Left renal cortex interstitium (tissue), 4 donors: ENCODE measurements around the gene MRPL44. TPM values are rescaled to one million over a fixed set of nuclear protein-coding genes. Genes with fewer than 3 reads are reported as not detected.
A peak's percentile ranks its signal among the peaks of the same experiment; 100 is the strongest.

Experiments
- DNase-seq, 4 donors: peaks; one replicate each; pipeline ENCODE4 v3.0.0-alpha.2; 2013; ENCODE audit warnings: low read depth in 4 of 4, low spot score in 2 of 4, missing footprints in 1 of 4
- polyA plus RNA-seq, 4 donors: library from polyadenylated mRNA; unstranded; fragments of 120-200 nt; gene quantifications; one replicate each; pipeline ENCODE4 v1.2.1, GENCODE V29; 2013; ENCODE audit not compliant: insufficient read length in 4 of 4

MRPL44 gene
- polyA plus RNA-seq: 10 to 100 TPM; 33.8 to 39.3 (median 35.4) TPM

GRCh38 chr2:223957092-223957851, at the start of gene MRPL44:
Gene MRPL44 (plus strand): TSS chr2:223957463. CDS start chr2:223957473, 10 bp downstream.
- DNase-seq: peak; percentile 91 to 95 (median 93)

DNA sequence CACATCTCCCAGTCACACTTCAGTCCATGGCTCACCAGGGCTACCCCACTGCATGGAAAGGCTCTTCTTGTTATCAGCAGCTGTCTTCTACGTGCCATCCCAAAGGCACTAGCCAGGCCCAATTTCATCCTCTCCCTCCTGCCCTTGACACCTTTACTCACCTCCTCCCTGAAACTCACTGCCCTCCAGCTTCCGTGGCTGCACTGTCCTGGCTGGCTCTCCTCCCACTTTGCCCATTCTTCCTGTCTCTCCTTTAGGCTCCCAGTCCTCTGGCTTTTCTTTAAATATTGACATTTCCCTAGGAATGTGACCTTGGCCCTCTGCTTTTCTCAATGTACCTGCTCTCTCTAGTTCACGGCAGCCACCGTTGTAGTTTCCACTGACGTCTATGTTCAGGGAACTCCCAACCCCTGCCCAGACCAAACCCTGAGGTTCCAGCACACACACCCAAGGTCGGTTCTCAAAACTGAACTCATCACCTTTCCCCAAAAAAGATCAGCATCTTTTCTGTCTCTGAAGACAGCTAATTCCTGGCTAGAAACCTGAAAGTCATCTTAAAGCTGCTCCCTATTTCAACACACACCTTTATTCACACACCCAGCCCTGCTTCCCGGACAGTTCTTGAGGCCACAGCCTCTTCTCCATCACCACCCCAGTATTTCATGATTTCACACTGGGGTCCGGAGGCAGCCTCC, 48.8 kb upstream of the MRPL44 start:
- no peak for DNase-seq

DNA sequence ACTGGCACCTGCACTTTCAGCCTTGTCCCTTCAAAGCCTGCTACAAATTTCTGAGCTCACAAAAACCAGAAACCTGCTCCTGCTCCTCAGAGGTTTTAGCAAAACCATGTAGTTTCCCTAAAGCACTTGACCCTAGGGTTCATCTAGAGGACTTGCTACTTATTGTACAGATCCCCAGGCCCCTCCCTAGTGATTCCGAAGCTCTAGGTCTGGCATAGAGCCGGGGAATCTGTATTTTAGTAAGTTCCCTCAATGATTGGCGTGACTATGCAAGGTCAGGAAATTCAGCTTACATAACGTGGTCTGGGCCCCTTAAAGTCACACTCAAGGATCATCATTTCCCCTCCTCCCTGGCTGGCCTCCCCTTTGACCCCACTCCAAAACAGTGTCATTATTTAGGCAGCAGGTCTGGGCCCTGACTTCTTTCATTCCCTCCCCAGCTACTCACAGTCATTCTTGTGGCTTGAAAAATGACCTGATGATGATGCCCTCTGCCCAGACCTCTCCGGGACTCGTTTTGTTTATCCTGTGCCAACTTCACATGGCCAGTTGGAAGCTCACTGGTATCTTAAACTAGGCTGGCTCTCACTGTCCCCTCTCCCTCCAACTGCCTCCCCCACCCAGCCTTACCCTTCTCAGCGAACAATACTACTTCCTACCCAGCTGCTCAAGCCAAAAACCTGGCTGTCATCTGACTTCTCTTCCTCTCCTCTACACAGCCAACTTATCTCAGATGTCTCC, 48.1 kb upstream of the MRPL44 start:
- DNase-seq: no peak

DNA sequence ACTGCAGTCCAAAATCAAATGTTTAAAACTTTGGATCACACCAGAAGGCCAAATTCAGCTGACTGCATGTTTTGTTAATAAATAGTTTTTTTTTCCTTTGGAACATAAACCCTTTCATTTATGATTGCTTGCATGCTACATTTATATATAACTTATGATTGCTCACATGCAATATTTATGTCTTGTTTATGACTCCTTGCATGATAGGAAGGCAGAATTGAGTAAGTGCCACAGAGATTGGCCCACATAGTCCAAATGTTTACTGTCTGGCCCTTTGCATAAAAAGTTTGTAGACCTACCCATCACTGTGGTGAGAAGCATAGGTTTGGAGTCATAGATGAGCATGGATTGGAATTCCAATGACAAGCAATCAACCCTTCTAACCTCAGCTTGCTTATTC, 42.9 kb upstream of the MRPL44 start:
- no peak for DNase-seq

GRCh38 chr2:223915071-223915470, 42.2 kb upstream of the MRPL44 start:
- DNase-seq: no peak

DNA sequence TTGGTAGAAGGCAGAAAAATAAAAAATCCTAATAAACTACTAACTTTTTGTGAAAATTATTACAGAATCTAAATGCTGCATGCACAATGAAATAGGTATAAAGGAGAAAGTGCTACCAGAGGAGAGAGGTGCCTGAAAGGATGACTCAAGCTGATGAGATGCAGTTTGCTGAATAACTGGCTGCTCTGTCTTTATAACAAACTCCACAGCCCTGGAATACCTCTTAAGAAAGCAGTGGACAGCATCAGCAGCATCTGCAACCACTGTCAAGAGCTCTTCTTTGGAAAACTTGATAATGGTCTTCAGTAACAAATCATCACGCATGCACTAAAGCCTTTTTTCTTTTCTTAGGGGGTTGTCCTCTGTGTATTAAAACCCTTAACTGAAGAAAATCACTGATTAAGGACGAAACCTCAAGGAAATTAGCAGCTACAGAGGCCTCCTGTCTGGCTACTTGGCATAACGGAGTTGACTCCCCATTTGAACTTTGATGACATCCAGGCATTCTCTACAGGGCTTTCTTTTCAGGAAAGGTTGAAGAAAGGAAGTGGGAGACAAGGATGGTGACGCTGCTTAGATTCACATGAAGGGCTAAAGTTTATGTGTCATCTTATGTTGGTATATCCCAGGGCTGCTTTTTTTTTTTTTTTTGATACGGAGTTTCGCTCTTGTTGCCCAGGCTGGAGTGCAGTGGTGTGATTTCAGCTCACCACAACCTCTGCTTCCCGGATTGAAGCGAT, 40.9 kb upstream of the MRPL44 start:
- no peak for DNase-seq

- DNase-seq: no peak
These were observed 38.6 kb upstream of the MRPL44 start for GRCh38 chr2:223918671-223919134.

DNA sequence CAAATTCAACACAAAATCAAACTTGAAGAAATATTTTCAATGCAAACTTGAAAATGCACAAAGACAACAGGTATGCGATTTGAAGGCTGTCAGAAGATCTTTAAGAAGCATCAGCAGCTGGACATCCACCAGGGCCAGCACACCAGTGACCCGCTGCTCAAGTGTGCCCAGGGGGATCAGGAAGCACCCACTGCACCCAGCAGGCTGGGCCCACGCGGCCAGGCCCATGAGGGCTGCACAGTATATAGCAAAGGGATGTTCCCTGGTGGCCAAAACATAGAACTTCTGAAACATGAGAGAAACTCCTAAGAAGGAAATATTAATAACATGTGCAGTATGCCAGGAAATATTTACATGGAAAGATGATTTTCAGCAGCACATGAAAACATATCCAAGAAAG, 37.2 kb upstream of the MRPL44 start:
- DNase-seq: no peak

DNA sequence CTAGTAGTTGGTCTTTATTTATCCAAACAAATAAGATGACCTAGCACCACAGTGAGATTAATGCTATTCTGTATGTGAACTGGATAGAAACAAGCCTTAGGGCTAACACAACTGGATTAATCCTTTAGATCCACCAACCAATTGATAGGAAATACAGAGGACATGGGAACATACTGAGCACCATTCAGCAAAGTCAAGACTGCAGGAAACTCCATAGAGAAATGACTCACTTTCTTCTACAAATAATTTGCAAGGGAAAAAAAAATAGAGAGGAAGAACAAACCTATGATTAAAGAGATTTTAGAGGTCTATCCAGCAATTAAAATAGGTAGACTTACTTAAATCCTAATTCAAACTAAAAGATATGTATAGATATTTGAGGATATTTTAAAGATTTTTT, 36.1 kb upstream of the MRPL44 start:
- DNase-seq: no peak

DNA sequence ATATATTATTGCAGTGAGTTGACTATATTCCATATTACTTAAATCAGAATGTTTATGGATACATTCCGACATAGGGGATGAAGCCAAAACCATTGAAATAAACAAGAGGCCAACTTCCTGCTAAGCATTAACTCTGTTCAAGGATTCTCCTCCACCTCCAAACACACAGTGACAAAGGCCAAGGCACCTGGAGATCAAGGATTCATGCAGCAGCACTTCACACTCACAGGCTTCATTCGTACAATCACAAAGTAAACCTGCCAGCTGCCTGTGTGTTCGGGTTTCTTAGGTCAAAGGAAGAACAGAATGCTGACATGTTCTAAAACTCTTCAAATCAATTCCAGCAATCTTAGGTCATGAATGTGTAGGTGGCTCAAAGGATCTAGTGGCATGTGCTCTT, 35.0 kb upstream of the MRPL44 start:
- DNase-seq: no peak

- DNase-seq: no peak
These were observed 33.3 kb upstream of the MRPL44 start for GRCh38 chr2:223923976-223924375.

DNA sequence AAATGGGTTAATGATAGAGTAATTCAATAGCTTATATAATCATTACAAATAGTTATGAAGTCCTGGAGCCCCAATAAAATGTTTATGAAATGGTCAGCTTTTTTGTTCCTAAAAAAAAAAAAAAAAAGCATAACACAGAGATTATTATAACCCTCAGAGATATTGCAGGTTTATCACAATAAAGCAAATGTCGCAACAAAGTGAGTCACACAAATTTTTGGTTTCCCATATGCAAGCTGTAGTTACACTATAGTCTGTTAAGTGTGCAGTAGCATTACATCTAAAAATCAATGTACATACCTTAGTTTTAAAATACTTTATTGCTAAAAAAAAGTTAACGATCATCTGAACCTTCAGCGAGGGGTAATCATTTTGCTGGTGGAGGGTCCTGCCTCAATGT, 32.2 kb upstream of the MRPL44 start:
- no peak for DNase-seq

- no peak for DNase-seq
These were observed 28.9 kb upstream of the MRPL44 start for GRCh38 chr2:223928113-223929006.

DNA sequence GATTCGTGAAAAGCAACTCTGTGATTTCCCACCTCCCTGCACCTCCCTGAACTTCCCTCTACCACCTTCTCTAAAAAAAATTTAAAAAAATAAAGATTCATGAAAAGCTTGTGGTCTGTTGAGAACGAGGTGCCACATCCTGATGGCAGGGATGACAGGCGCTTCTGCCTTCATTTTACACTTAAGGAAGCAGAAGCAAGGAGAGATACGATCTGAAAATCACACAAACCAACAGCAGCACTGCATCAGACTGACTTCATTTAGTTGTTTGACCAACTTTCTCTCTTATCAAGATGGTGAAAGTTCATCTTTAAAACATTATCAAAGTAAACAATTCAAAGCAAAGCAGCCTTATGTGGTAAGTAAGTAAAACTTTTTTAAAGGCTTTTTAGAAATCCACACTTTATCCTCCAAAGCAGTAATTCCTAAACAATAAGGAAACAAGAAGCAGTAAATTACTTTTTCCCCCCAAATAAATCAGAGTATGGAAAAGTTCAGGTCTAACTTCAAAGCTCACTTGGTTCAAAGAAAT, 27.6 kb upstream of the MRPL44 start:
- DNase-seq: no peak

DNA sequence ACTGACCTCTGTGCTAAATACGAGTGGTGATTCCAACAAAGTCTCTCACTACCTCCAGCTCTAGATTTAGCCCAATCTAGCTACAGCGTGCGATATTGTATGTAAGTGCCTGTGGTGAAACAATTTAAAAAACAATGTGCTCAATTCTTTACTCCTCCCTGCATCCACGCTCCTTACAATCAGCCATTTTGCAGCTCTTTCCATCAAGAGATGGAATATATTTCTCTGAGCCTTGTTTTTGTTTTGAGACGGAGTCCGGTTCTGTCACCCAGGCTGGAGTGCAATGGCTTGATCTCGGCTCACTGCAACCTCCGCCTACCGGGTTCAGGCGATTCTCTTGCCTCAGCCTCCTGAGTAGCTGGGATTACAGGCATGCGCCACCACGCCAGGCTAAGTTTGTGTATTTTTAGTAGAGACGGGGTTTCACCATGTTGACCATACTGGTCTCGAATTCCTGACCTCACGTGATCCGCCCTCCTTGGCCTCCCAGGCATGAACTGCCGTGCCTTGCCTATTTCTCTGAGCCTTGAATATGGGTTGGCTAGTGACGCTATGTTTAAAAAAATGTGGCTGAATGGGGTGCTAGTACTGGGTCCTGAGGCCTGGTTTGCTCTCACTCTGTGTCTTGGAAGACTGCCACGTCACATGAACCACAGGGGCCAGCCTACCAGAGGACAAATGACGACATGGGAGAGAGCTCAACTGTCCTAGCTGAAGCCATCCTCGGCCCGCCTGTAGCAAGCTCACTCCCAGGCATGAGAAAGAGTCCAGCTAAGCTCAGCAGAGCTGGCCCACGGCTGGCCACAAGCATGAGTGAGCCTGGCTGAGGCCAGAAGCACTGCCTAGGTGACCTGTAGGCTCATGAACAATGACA, 26.9 kb upstream of the MRPL44 start:
- no peak for DNase-seq

DNA sequence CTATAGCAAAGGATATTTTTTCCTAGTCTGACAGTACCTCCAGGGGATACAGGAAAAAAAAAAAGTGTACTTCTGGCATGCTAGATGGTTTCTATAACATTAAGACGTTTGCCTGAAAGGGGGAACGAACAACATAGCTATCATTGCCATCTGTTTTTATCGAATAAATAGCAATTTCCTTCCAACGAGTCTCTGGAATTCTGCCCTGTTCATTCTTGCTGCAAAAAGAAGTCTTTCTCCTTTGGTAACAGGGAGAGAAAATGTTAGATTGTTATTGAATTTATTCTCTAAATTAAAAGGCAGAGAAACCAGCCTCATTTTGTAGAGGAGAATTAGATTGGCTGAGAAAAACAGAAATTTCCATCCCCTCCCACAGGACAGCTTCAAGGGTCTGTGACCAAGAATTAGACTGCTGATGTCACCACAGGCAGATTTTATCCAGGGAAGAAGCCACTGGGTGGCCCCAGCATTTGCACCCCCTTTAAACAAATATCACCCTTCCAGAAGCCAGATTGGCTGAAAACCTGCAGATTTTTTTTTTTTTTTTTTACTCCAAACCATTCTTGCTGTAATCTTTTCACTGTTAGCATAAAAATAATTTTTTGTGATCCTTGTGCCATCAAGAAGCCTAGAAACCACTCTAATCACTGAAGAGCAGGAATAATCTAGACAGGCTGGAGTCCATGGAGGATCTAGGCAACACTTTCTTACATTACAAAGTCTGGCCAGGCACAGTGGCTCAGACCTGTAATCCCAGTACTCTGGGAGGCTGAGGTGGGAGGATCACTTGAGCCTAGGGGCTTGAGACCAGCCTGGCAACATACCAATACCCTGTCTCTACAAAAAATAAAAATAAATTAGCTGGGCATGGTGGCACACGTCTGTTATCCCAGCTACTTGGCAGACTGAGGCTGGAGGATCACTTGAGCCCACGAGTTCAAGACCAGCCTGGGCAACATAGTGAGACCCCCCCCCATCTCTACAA, 24.2 kb upstream of the MRPL44 start:
- no peak for DNase-seq

GRCh38 chr2:223934870-223935269, 22.4 kb upstream of the MRPL44 start:
- no peak for DNase-seq
